ENCODE results near the gene ACTN4.
A peak's percentile ranks its signal among the peaks of the same experiment; 100 is the strongest.

ACTN4 gene

DNA sequence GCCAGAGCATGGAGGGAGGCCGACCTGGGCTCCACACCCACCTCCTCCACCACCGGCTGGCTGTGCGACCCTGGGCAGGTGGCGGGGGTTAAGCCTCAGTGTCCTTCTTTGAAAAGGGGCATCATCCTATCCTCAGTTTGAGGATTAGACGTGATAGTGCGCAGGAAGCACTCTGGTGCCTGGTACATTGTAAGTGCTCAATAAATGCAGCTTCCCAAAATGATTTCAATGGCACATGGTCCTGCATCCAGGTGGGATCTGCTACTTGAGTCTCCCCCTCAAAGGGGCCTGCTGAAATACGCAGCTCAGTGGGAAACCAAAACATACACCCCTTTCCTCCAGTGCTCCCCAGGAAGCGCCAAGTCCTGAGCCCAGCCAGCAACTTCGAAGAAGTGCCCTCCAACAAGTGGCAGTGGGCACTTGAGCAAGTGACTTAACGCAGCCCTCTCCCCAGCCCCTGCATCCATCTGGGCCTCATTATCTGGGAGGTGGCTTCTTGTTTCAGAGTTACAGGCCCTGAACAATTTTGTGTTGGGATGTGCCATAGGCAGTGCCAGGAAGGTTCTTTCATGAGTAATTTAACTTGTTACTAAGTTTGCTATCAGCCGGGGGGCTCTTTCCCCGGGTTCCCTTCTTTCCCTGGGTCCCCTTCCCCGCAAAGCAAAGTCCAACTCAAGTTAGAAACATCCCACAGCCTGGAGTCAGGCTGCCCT lies 17.9 kb downstream of the ACTN4 start:
- DNase-seq (ENCODE audit: low read depth), result no peak
- TF ChIP-seq, protein P1, sequence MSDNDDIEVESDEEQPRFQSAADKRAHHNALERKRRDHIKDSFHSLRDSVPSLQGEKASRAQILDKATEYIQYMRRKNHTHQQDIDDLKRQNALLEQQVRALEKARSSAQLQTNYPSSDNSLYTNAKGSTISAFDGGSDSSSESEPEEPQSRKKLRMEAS (IDR thresholded peaks at IDR 0.05; ENCODE audit: low read depth, low read length), result no peak
- TF ChIP-seq MYC (IDR thresholded peaks at IDR 0.05; ENCODE audit: low read depth, low read length) (no peak), POLR2A (IDR thresholded peaks at IDR 0.05; ENCODE audit: extremely low read depth, insufficient read length) (no peak)
- TF ChIP-seq, protein P2, sequence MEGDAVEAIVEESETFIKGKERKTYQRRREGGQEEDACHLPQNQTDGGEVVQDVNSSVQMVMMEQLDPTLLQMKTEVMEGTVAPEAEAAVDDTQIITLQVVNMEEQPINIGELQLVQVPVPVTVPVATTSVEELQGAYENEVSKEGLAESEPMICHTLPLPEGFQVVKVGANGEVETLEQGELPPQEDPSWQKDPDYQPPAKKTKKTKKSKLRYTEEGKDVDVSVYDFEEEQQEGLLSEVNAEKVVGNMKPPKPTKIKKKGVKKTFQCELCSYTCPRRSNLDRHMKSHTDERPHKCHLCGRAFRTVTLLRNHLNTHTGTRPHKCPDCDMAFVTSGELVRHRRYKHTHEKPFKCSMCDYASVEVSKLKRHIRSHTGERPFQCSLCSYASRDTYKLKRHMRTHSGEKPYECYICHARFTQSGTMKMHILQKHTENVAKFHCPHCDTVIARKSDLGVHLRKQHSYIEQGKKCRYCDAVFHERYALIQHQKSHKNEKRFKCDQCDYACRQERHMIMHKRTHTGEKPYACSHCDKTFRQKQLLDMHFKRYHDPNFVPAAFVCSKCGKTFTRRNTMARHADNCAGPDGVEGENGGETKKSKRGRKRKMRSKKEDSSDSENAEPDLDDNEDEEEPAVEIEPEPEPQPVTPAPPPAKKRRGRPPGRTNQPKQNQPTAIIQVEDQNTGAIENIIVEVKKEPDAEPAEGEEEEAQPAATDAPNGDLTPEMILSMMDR (IDR thresholded peaks at IDR 0.05; ENCODE audit: low read depth, low read length), result no peak
- H3K4me3 ChIP-seq (ENCODE audit: low read depth, low read length), result no peak overlapping the region

DNA sequence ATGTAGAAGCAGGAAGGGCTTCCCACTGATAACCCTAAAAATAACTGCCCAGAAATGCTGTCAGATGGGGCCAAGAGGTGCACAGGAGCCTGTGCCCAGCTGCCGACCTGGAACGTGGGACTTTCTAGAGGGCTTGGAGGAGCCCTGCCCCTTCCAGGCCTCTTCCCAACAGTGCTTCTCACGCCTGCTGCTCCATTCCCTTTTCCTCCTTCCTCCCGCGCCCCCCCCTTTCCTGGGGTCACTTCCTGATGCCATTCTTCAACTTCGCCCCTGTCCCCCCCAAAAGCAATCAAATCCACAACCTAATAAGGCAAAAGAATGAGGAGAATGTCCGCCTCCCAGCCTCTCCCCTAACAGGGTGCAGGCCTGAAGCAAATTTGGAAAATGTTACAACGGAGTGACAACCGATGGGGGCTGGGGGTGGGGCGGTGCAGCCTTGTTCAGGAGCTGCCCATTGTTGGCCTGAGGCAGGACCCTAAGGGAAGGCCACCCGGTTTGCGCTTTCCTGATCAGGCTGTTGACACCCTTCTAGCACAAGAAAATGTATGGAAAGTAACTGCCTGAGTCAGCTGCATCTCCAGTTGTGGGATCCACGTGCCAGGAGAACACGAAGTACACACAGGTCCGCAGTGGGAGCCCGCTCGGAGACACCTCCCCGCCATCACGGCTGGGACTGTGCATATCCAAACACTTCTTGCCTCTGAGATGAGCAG lies 18.7 kb downstream of the ACTN4 start:
- DNase-seq (ENCODE audit: low read depth), result no peak
- H3K4me3 ChIP-seq (ENCODE audit: low read depth, low read length), result no peak overlapping the region
- TF ChIP-seq, protein P1 (IDR thresholded peaks at IDR 0.05; ENCODE audit: low read depth, low read length), result no peak
- TF ChIP-seq MYC (IDR thresholded peaks at IDR 0.05; ENCODE audit: low read depth, low read length), result no peak
- no peak for TF ChIP-seq POLR2A (IDR thresholded peaks at IDR 0.05; ENCODE audit: extremely low read depth, insufficient read length)
- TF ChIP-seq, protein P2 (IDR thresholded peaks at IDR 0.05; ENCODE audit: low read depth, low read length), result no peak

DNA sequence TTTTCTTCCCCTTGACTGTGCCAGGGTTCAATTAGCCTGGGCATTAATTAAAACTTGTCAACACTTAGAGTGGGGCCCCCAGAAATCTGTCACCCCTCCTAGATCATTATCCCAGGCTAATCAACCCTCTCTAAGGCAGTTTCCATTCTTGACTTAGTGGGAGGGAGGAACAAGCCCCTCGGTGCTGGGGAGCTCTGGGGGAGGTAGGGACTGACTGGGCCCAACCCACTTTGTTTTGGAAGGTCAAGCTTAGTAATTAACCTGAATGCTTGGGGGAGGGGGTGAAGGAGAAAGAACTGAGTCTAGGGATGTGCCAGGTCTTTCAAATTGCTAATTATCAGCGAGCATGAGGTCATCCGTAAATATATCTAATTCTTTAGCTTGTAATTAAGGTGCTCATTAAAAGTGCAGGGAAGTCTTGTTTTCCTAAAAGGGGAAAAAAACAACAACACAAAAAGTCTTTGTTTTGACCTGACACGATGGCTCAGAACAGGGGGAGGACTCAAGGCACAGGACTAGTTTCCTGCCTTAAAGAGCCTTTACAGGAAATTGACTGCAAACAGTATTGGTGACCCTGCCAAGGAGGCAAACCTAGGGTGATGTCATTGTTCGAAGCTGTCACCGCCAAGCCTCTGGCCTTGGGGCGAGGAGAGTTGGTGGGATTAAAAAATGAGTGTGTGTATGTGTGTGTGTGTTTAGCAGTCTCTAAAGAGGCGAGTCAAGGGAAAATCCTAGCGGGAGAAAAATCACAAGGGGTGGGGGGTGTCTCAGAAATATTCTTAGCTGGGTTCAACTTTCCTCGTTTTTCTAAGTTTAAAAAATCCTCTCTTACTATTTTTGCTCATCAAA lies 19.4 kb downstream of the ACTN4 start:
- no peak overlapping the region for H3K4me3 ChIP-seq (ENCODE audit: low read depth, low read length)
- DNase-seq (ENCODE audit: low read depth), result peak; percentile 54
- TF ChIP-seq, protein P2 (IDR thresholded peaks at IDR 0.05; ENCODE audit: low read depth, low read length), result no peak
- TF ChIP-seq POLR2A (IDR thresholded peaks at IDR 0.05; ENCODE audit: extremely low read depth, insufficient read length), result no peak
- TF ChIP-seq, protein P1 (IDR thresholded peaks at IDR 0.05; ENCODE audit: low read depth, low read length), result no peak
- TF ChIP-seq MYC (IDR thresholded peaks at IDR 0.05; ENCODE audit: low read depth, low read length), result no peak

DNA sequence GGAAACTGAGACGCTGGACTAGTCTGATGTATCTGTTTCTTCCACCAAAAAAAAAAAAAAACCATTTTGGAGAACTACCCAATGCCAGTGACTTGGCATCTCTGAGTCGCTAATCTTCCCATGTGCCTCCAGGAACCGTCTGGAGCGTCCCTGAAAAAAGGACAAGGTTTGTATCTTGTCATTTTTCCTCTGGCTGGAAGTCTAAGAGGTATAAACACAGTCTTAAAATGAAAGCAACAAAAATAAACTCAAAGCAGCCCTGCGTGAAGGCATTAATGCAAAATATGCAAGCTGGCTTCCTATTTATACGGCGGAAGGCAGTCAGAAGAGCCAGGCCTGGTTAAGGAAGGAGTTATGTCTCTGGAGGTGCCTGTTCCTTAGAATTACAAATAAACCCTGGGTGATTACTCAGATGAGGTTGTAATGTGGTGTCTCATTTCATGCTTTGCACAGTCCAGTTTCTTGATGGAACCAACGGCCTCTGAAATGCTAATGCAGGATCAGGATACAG lies 20.3 kb downstream of the ACTN4 start:
- TF ChIP-seq, protein P2 (IDR thresholded peaks at IDR 0.05; ENCODE audit: low read depth, low read length), result no peak
- TF ChIP-seq POLR2A (IDR thresholded peaks at IDR 0.05; ENCODE audit: extremely low read depth, insufficient read length) (no peak), MYC (IDR thresholded peaks at IDR 0.05; ENCODE audit: low read depth, low read length) (no peak)
- TF ChIP-seq, protein P1 (IDR thresholded peaks at IDR 0.05; ENCODE audit: low read depth, low read length), result no peak
- no peak overlapping the region for H3K4me3 ChIP-seq (ENCODE audit: low read depth, low read length)
- DNase-seq (ENCODE audit: low read depth), result no peak

DNA sequence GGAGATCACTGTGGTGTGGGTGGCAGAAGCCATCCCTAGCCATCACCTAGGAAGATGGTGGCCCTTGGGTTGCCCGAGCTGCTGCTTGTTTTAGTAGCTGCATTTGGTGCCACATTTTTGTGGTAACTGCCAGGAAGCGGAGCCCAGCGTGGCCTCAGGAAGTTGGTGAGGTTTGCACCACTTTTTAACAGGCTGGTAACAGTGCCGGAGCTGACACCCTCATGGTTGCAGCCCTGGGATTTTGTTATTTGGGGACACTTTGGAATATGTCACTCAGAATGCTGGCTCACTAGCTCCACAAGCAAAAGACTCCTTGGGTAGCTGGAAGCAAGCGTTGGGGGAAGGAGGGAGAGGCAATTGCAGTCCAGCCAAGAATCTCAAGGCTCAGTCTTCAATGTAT lies 22.1 kb downstream of the ACTN4 start:
- TF ChIP-seq, protein P2 (IDR thresholded peaks at IDR 0.05; ENCODE audit: low read depth, low read length), result no peak
- TF ChIP-seq, protein P1 (IDR thresholded peaks at IDR 0.05; ENCODE audit: low read depth, low read length), result peak; percentile 59; the same call in 1 of the 2 replicates
- TF ChIP-seq MYC (IDR thresholded peaks at IDR 0.05; ENCODE audit: low read depth, low read length) (peak; percentile 69; the same call in 1 of the 2 replicates), POLR2A (IDR thresholded peaks at IDR 0.05; ENCODE audit: extremely low read depth, insufficient read length) (no peak)

More for the DNA sequence above, 22.1 kb downstream of the ACTN4 start:
- no peak overlapping the region for H3K4me3 ChIP-seq (ENCODE audit: low read depth, low read length)
- peak; percentile 69 for DNase-seq (ENCODE audit: low read depth)

Data from NB4 (cell line).